K562 (cell line): ENCODE results near the gene CDR2L. TPM values are rescaled to one million over a fixed set of nuclear protein-coding genes. Genes with fewer than 3 reads are reported as not detected.

ENCODE experiments used
- CHD7 ChIP-seq: fragments of 200-600 bp; sonication (generic); IDR thresholded peaks from one replicate; pipeline ENCODE4 v1.6.1; 2012; ENCODE audit warnings: mild to moderate bottlenecking, low read depth, low read length, inconsistent platforms
- FOXJ2 ChIP-seq: fragments of 200-800 bp; sonication (Bioruptor generic); IDR thresholded peaks from 2 replicates; pipeline ENCODE4 v1.6.1; 2016; ENCODE audit warnings: missing genetic modification characterization, missing compliant biosample characterization
- FOXP4 ChIP-seq: sonication (generic); formaldehyde crosslinking; IDR thresholded peaks from 2 replicates; pipeline ENCODE4 v1.8.0; 2022; ENCODE audit warnings: mild to moderate bottlenecking, missing genetic modification reagents, borderline replicate concordance
- HMBOX1 ChIP-seq: sonication (generic); IDR thresholded peaks from 2 replicates; pipeline ENCODE4 v1.6.1; 2016
- MTA3 ChIP-seq: fragments of 450-650 bp; formaldehyde crosslinking; IDR thresholded peaks from 2 replicates; pipeline ENCODE4 v1.6.1; 2017; ENCODE audit warnings: mild to moderate bottlenecking, borderline replicate concordance
- RAD21 ChIP-seq, 2 experiments: fragments of 250-450 bp in 1 of 2; fragments of 450-650 bp in 1 of 2; sonication (Bioruptor Pico) in 1 of 2; formaldehyde crosslinking in 1 of 2; IDR thresholded peaks in 1 of 2; conservative IDR thresholded peaks in 1 of 2; 2 replicates each; pipeline versions ENCODE4 v1.4.0 to v1.8.0; 2020 to 2022; ENCODE audit warnings: mild to moderate bottlenecking in 2 of 2, moderate library complexity in 1 of 2
- SP2 ChIP-seq: IDR thresholded peaks from 2 replicates; pipeline ENCODE4 v1.6.1; 2011; ENCODE audit warnings: mild to moderate bottlenecking, low read depth, low read length, moderate library complexity; ENCODE audit not compliant: poor library complexity, severe bottlenecking; ENCODE audit errors: extremely low read depth
- USF1 ChIP-seq: sonication (generic); formaldehyde crosslinking; IDR thresholded peaks from 2 replicates; pipeline ENCODE4 v1.9.0; 2022; ENCODE audit warnings: mild to moderate bottlenecking, missing genetic modification reagents
- ZNF589 ChIP-seq: fragments of 200-800 bp; sonication (Bioruptor generic); IDR thresholded peaks from 2 replicates; pipeline ENCODE4 v1.6.1; 2016; ENCODE audit warnings: low read depth, missing genetic modification characterization, missing compliant biosample characterization
- polyA plus RNA-seq, 8 experiments: library from polyadenylated mRNA; depleted of rRNA in 4 of 8; stranded (reverse) in 5 of 8; unstranded in 3 of 8; fragments of >200 nt; fragmentation: Nextera tagmentation in 2 of 8; fragmentation: Illumina TruSeq in 1 of 8; extraction: Ambion mirVana in 2 of 8; extraction: Trizol in 1 of 8; gene quantifications; 2 replicates each; pipeline versions ENCODE4 v1.2.1 to v1.2.3, GENCODE V29; 2011 to 2014; ENCODE audit warnings: inconsistent platforms in 1 of 8, missing spikeins in 1 of 8
- total RNA-seq, 7 experiments: library from RNA; depleted of rRNA in 6 of 7; stranded (reverse); fragments of >200 nt in 6 of 7; fragmentation: Illumina TruSeq in 2 of 7; extraction: Trizol in 2 of 7; gene quantifications; 2 replicates each; pipeline versions ENCODE4 v1.2.1 to v1.2.3, GENCODE V29; 2011 to 2021; ENCODE audit warnings: low replicate concordance in 1 of 7

Gene CDR2L
- total and polyA plus RNA-seq, 9 of the 15 experiments (the other 6 are each of a cell fraction or from before 2014, with no cell fraction given), result 2.7 to 16.0 (median 7.3) TPM

- TF ChIP-seq CHD7 (no peak), USF1 (CRISPR knock-in tag) (0 out of 2 replicates have a peak, but pooled peaks have one; percentile 11), FOXP4 (CRISPR knock-in tag) (no peak), SP2 (no peak), RAD21 (CRISPR knock-in tag; conservative IDR thresholded peaks at IDR 0.05 in 1 of 2, IDR thresholded peaks at IDR 0.05 in 1 of 2) (peak; percentile 19 to 45; a peak in 3 of 4 replicates), HMBOX1 (no peak), MTA3 (peak; percentile 90), ZNF589 (CRISPR knock-in tag) (no peak), FOXJ2 (no peak)
These were observed 25.1 kb downstream of the CDR2L start, which contains the start of gene MRPL58 (continued) for GRCh38 chr17:75012346-75013091.
